KG1 (cell line): ENCODE measurements around the gene KCNJ10.
A peak's percentile ranks its signal among the peaks of the same experiment; 100 is the strongest.

Source experiments
- DNase-seq: peaks from one replicate; lab custom pipeline; 2025; lab: John Stamatoyannopoulos, UW

The KCNJ10 gene

GRCh38 chr1:160098852-160099561 is 29.0 kb upstream of the KCNJ10 start:
- DNase-seq: peak; percentile 68

GRCh38 chr1:160097911-160098851 is 28.2 kb upstream of the KCNJ10 start, which contains the start of gene IGSF8:
IGSF8 (minus strand) TSS chr1:160098619; CDS start chr1:160098472, 147 bp downstream.
- DNase-seq: peak; percentile 44

- DNase-seq: no peak
These were observed 27.4 kb upstream of the KCNJ10 start for GRCh38 chr1:160097151-160097910.

- no peak for DNase-seq
These were observed 26.5 kb upstream of the KCNJ10 start for GRCh38 chr1:160096274-160097116.

- no peak for DNase-seq
These were observed 25.6 kb upstream of the KCNJ10 start for GRCh38 chr1:160095382-160096105.

- DNase-seq: no peak
These were observed 24.8 kb upstream of the KCNJ10 start for GRCh38 chr1:160094806-160095205.

GRCh38 chr1:160094291-160094625 is 24.3 kb upstream of the KCNJ10 start:
- DNase-seq: no peak

GRCh38 chr1:160093624-160094290 is 23.8 kb upstream of the KCNJ10 start:
- no peak for DNase-seq

GRCh38 chr1:160093069-160093395 is 23.1 kb upstream of the KCNJ10 start:
- DNase-seq: no peak

- DNase-seq: no peak
These were observed 22.6 kb upstream of the KCNJ10 start for GRCh38 chr1:160092366-160093068.

GRCh38 chr1:160091666-160092223 is 21.8 kb upstream of the KCNJ10 start:
- DNase-seq: no peak

- no peak for DNase-seq
These were observed 20.8 kb upstream of the KCNJ10 start for GRCh38 chr1:160090760-160091159.

GRCh38 chr1:160089883-160090282 is 19.9 kb upstream of the KCNJ10 start:
- DNase-seq: no peak

GRCh38 chr1:160087118-160087662 is 17.2 kb upstream of the KCNJ10 start:
- DNase-seq: no peak

- no peak for DNase-seq
These were observed 16.5 kb upstream of the KCNJ10 start for GRCh38 chr1:160086456-160086892.

- DNase-seq: peak; percentile 47
These were observed 15.9 kb upstream of the KCNJ10 start for GRCh38 chr1:160085686-160086455.

- DNase-seq: no peak
These were observed 14.9 kb upstream of the KCNJ10 start for GRCh38 chr1:160084771-160085321.
